PFSK-1 (cell line): ENCODE measurements around the gene ING4.

Source experiments
- POLR2AphosphoS5 ChIP-seq: IDR thresholded peaks from 2 replicates; pipeline ENCODE4 v1.6.1; 2012; ENCODE audit warnings: low read depth, mild to moderate bottlenecking, control low read depth, low read length, moderate library complexity
- REST ChIP-seq, 2 experiments: IDR thresholded peaks; 2 replicates each; pipeline versions ENCODE4 v1.6.1 to v1.8.0; 2011 to 2012; ENCODE audit warnings: low read depth in 2 of 2, low read length in 2 of 2, control low read depth in 1 of 2, inconsistent platforms in 1 of 2, mild to moderate bottlenecking in 1 of 2, moderate library complexity in 1 of 2; ENCODE audit not compliant: insufficient read depth in 1 of 2
- SIN3A ChIP-seq: IDR thresholded peaks from 2 replicates; pipeline ENCODE4 v1.6.1; 2012; ENCODE audit warnings: mild to moderate bottlenecking, low read length, moderate library complexity, borderline replicate concordance; ENCODE audit not compliant: insufficient read depth
- TAF1 ChIP-seq: IDR thresholded peaks from 2 replicates; pipeline ENCODE4 v1.6.1; 2012; ENCODE audit warnings: low read length, control low read depth, borderline replicate concordance; ENCODE audit not compliant: insufficient read depth

GRCh38 chr12:6620137-6620884 is 42.6 kb downstream of the ING4 start:
- no peak for TF ChIP-seq TAF1
- TF ChIP-seq POLR2AphosphoS5: no peak
- TF ChIP-seq REST (IDR thresholded peaks at IDR 0.05; ENCODE audit: insufficient read depth in 1 of 2, low read depth in 2 of 2, low read length in 2 of 2): no peak
- TF ChIP-seq SIN3A: no peak
